NCI-H82 treated with DMSO at 0.1 percent for 48 hours (cell line): ENCODE measurements around the gene DOCK2.
"Not testable (repeated sequence)": the region's sequence is repeated elsewhere in the genome, so short reads cannot be mapped to it uniquely, and the experiment has no call there.

Source experiments
- DNase-seq: peaks from one replicate; lab custom pipeline; 2025; ENCODE audit not compliant: unreplicated experiment; lab: John Stamatoyannopoulos, UW

Gene DOCK2

GRCh38 chr5:169637085-169637548, at the start of gene DOCK2:
DOCK2 (plus strand) TSS chr5:169637275; CDS start chr5:169637327, 52 bp downstream.
- DNase-seq = no peak

- no peak for DNase-seq
Observed at GRCh38 chr5:169590602-169591001, 46.5 kb upstream of the DOCK2 start.

GRCh38 chr5:169591636-169592035, 45.4 kb upstream of the DOCK2 start:
- no peak for DNase-seq

GRCh38 chr5:169592937-169593650, 44.0 kb upstream of the DOCK2 start:
- no peak for DNase-seq

- no peak for DNase-seq
Observed at GRCh38 chr5:169595172-169595820, 41.8 kb upstream of the DOCK2 start.

- no peak for DNase-seq
Observed at GRCh38 chr5:169599451-169599850, 37.6 kb upstream of the DOCK2 start.

- no peak for DNase-seq
Observed at GRCh38 chr5:169602535-169602934, 34.5 kb upstream of the DOCK2 start.

GRCh38 chr5:169606279-169606678, 30.8 kb upstream of the DOCK2 start:
- no peak for DNase-seq

GRCh38 chr5:169607882-169608281, 29.2 kb upstream of the DOCK2 start:
- DNase-seq = no peak

- DNase-seq = no peak
Observed at GRCh38 chr5:169609716-169610115, 27.4 kb upstream of the DOCK2 start.

- no peak for DNase-seq
Observed at GRCh38 chr5:169610606-169611005, 26.5 kb upstream of the DOCK2 start.

- DNase-seq = no peak
Observed at GRCh38 chr5:169615561-169615960, 21.5 kb upstream of the DOCK2 start.

- DNase-seq = not testable (repeated sequence)
Observed at GRCh38 chr5:169624307-169624706, 12.8 kb upstream of the DOCK2 start.

- no peak for DNase-seq
Observed at GRCh38 chr5:169626779-169627178, 10.3 kb upstream of the DOCK2 start.

GRCh38 chr5:169627551-169627950, 9.5 kb upstream of the DOCK2 start:
- no peak for DNase-seq

- DNase-seq = no peak
Observed at GRCh38 chr5:169628892-169629291, 8.2 kb upstream of the DOCK2 start.

- no peak for DNase-seq
Observed at GRCh38 chr5:169629847-169630548, 7.1 kb upstream of the DOCK2 start.

GRCh38 chr5:169631360-169631759, 5.7 kb upstream of the DOCK2 start:
- no peak for DNase-seq

- DNase-seq = no peak
Observed at GRCh38 chr5:169632946-169633345, 4.1 kb upstream of the DOCK2 start.

- no peak for DNase-seq
Observed at GRCh38 chr5:169634606-169635005, 2.5 kb upstream of the DOCK2 start.

- DNase-seq = no peak
Observed at GRCh38 chr5:169635936-169636335, 1.1 kb upstream of the DOCK2 start.

- no peak for DNase-seq
Observed at GRCh38 chr5:169636477-169637084, 494 bp upstream of the DOCK2 start.
